ENCODE data around the gene MUSTN1.

Gene MUSTN1

DNA sequence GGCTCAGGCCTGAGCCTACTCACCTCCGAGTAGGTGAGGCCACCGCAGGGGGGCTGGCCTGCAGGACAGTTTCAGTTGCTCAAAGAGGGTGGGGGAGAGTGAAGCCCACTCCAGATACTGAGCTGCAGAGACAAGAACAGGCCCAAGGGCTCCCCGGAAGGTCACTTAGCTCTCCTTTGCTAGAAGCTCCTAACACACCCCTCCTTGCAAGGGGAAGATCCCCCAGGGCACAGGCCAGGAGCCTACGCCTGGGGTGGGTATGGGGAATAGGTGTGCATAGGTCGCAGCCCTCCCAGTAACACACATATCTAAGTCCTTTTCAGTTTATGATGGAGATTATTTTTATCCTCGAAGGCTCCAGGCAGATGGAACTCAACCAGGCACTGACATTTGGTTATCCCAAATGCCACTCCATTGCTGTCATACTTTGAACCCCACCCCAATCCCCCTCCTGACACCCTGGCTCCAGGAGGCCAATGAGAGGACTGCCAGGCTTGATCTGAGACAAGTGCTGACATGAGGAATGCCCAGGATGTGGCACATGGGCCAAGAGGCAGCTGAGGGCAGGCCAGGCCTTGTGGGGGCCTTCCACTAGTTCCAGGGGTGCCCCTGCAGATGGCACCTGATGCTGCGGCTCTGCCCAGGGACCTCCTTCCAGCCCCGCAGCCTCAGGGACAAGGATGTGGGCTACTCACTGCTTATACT lies 1.1 kb upstream of the MUSTN1 start:
- Histone ChIP-seq H3K4me2 (ENCODE audit: insufficient read depth, low read length) (no peak overlapping the region), H2AFZ (ENCODE audit: low read depth, low read length) (no peak overlapping the region), H3K4me3 (ENCODE audit: low read depth in 1 of 2, low read length in 2 of 2) (no peak overlapping the region), H3K36me3 (ENCODE audit: insufficient read depth, low read length) (peaks cover 5% of the 10 kb centered on the region; the same call in 1 of the 2 replicates), H3K4me1 (ENCODE audit: insufficient read depth, low read length) (no peaks in the 10 kb centered on the region), H3K27ac (ENCODE audit: low read length) (no peak overlapping the region), H3K9me3 (ENCODE audit: insufficient read depth, low read length, severe bottlenecking) (no peaks in the 10 kb centered on the region), H3K9ac (ENCODE audit: low read depth, low read length) (no peak overlapping the region), H3K27me3 (ENCODE audit: insufficient read depth, low read length, poor library complexity) (no peaks in the 10 kb centered on the region), H3K79me2 (ENCODE audit: insufficient read depth, low read length) (no peaks in the 10 kb centered on the region), H4K20me1 (ENCODE audit: insufficient read depth, low read length) (no peaks in the 10 kb centered on the region)
- TF ChIP-seq EZH2 (IDR thresholded peaks at IDR 0.05; ENCODE audit: borderline replicate concordance, low read depth, low read length, severe bottlenecking): no peak
- TF ChIP-seq, protein P1, sequence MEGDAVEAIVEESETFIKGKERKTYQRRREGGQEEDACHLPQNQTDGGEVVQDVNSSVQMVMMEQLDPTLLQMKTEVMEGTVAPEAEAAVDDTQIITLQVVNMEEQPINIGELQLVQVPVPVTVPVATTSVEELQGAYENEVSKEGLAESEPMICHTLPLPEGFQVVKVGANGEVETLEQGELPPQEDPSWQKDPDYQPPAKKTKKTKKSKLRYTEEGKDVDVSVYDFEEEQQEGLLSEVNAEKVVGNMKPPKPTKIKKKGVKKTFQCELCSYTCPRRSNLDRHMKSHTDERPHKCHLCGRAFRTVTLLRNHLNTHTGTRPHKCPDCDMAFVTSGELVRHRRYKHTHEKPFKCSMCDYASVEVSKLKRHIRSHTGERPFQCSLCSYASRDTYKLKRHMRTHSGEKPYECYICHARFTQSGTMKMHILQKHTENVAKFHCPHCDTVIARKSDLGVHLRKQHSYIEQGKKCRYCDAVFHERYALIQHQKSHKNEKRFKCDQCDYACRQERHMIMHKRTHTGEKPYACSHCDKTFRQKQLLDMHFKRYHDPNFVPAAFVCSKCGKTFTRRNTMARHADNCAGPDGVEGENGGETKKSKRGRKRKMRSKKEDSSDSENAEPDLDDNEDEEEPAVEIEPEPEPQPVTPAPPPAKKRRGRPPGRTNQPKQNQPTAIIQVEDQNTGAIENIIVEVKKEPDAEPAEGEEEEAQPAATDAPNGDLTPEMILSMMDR (IDR thresholded peaks at IDR 0.05; ENCODE audit: borderline replicate concordance, extremely low read depth, low read length, poor library complexity, severe bottlenecking): no peak
- DNase-seq (no peak), ATAC-seq (ENCODE audit: insufficient read depth, low read depth) (no peak)

DNA sequence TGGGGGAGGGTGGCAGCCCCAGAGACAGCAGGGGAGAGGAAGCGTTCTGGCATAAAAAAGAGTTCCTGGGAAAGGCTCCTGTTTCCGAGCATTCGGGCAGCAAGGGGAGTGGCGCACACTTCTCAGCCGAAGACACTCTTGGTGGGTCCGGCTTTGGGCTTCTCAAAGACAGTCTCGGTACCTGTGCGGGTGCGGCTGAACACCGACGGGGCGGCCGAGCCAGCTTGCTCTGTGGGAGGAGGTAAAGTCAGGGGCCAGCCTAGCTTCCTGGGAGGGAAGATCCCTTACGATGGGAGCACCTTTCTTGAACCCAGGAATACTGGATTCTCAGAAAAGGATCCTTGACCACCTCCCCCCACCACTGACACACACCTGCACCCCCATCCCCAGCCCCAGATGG lies 1.6 kb downstream of the MUSTN1 start:
- H3K27me3 ChIP-seq (ENCODE audit: insufficient read depth, low read length, poor library complexity): no peaks in the 10 kb centered on the region
- TF ChIP-seq, protein P1 (IDR thresholded peaks at IDR 0.05; ENCODE audit: borderline replicate concordance, extremely low read depth, low read length, poor library complexity, severe bottlenecking): no peak
- TF ChIP-seq EZH2 (IDR thresholded peaks at IDR 0.05; ENCODE audit: borderline replicate concordance, low read depth, low read length, severe bottlenecking): no peak
- H3K4me3 ChIP-seq (ENCODE audit: low read depth in 1 of 2, low read length in 2 of 2): no peak overlapping the region
- peaks cover 5% of the 10 kb centered on the region; the same call in 1 of the 2 replicates for H3K36me3 ChIP-seq (ENCODE audit: insufficient read depth, low read length)
- no peak for ATAC-seq (ENCODE audit: insufficient read depth, low read depth)
- no peaks in the 10 kb centered on the region for H4K20me1 ChIP-seq (ENCODE audit: insufficient read depth, low read length)
- H2AFZ ChIP-seq (ENCODE audit: low read depth, low read length): no peak overlapping the region
- H3K9ac ChIP-seq (ENCODE audit: low read depth, low read length): no peak overlapping the region
- no peak overlapping the region for H3K27ac ChIP-seq (ENCODE audit: low read length)
- no peaks in the 10 kb centered on the region for H3K9me3 ChIP-seq (ENCODE audit: insufficient read depth, low read length, severe bottlenecking)
- no peak for DNase-seq
- H3K79me2 ChIP-seq (ENCODE audit: insufficient read depth, low read length): no peaks in the 10 kb centered on the region
- H3K4me1 ChIP-seq (ENCODE audit: insufficient read depth, low read length): no peaks in the 10 kb centered on the region
- H3K4me2 ChIP-seq (ENCODE audit: insufficient read depth, low read length): no peak overlapping the region

DNA sequence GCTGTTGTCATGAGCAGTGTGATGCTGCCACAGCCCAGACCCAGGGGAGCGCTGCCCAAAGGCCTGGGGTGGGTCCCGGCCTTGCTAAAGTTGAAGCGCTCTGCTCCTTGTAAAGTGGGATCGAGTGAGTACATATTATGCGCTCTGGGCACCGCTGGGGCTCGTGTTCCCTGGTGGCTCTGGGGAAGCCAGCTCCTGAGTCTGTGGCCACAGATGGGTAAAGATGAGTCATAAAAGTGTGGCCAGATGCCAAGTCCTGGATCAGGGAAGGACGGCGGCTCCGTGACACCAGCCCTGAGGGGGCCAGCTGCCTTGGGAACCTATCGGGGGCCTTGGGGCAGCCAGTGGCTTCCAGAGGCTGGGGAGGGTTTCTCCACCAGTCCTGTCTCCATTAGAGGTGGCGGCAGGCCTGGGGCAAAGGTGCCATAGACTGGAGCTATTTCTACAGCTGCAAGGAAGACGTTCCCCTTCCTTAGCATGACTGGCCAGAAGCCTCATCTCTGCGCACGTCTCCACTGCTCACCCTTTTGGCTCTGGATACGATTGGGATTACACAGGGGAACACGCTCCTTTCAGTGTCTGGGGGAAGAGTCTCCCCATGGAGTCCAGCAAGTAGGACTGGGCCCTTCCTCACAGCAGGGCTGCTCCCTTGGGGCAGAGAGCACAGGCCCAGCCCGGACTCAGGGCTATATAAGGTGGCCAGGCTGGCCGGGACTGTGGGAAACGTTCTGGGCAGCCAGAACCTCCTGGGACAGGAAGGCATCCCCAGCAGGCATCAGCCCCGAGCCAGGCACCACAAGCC lies 3.1 kb downstream of the MUSTN1 start:
- H3K27ac ChIP-seq (ENCODE audit: low read length): no peak overlapping the region
- DNase-seq (no peak), ATAC-seq (ENCODE audit: insufficient read depth, low read depth) (0 out of 3 replicates have a peak, but pooled peaks have one; percentile 13)
- no peaks in the 10 kb centered on the region for H3K9me3 ChIP-seq (ENCODE audit: insufficient read depth, low read length, severe bottlenecking)
- H3K79me2 ChIP-seq (ENCODE audit: insufficient read depth, low read length): no peaks in the 10 kb centered on the region
- H4K20me1 ChIP-seq (ENCODE audit: insufficient read depth, low read length): no peaks in the 10 kb centered on the region
- H3K4me3 ChIP-seq (ENCODE audit: low read depth in 1 of 2, low read length in 2 of 2): no peak overlapping the region
- TF ChIP-seq EZH2 (IDR thresholded peaks at IDR 0.05; ENCODE audit: borderline replicate concordance, low read depth, low read length, severe bottlenecking): no peak
- TF ChIP-seq, protein P1 (IDR thresholded peaks at IDR 0.05; ENCODE audit: borderline replicate concordance, extremely low read depth, low read length, poor library complexity, severe bottlenecking): no peak
- no peaks in the 10 kb centered on the region for H3K27me3 ChIP-seq (ENCODE audit: insufficient read depth, low read length, poor library complexity)
- H3K9ac ChIP-seq (ENCODE audit: low read depth, low read length): no peak overlapping the region
- H3K4me2 ChIP-seq (ENCODE audit: insufficient read depth, low read length): no peak overlapping the region
- H3K4me1 ChIP-seq (ENCODE audit: insufficient read depth, low read length): no peaks in the 10 kb centered on the region
- peaks cover 5% of the 10 kb centered on the region; the same call in 1 of the 2 replicates for H3K36me3 ChIP-seq (ENCODE audit: insufficient read depth, low read length)
- H2AFZ ChIP-seq (ENCODE audit: low read depth, low read length): no peak overlapping the region

Measured in DND-41 (cell line).